GM23338 (cell line): ENCODE data around the gene DAO. TPM values are rescaled to one million over a fixed set of nuclear protein-coding genes. Genes with fewer than 3 reads are reported as not detected.

Experiments
- ATAC-seq: fragments of 200-7000 bp; cut with Tn5 transposase; 3 replicates; pipeline ENCODE4 v1.9.1; 2020
- DNase-seq: peaks from one replicate; pipeline ENCODE4 v3.0.0-alpha.2; 2015; ENCODE audit warnings: low spot score
- H2AFZ ChIP-seq: fragments of 200-600 bp; sonication (generic); 2 replicates; pipeline ENCODE4 v1.8.0; 2016; ENCODE audit warnings: antibody characterized with exemption, mild to moderate bottlenecking, moderate library complexity
- H3F3A ChIP-seq: fragments of 200-600 bp; sonication (generic); replicated peaks from 2 replicates; pipeline ENCODE4 v1.8.0; 2017; ENCODE audit warnings: antibody characterized with exemption, mixed run types, low read depth
- H3K27ac ChIP-seq: fragments of 200-600 bp; sonication (generic); 2 replicates; pipeline ENCODE4 v1.6.1; 2016; ENCODE audit warnings: low read depth
- H3K27me3 ChIP-seq: fragments of 200-600 bp; sonication (generic); 2 replicates; pipeline ENCODE4 v1.8.0; 2016; ENCODE audit warnings: mild to moderate bottlenecking, mixed run types, moderate library complexity; ENCODE audit not compliant: insufficient read depth
- H3K36me3 ChIP-seq: fragments of 200-600 bp; sonication (generic); 2 replicates; pipeline ENCODE4 v1.8.0; 2016; ENCODE audit warnings: mild to moderate bottlenecking; ENCODE audit not compliant: insufficient read depth
- H3K4me1 ChIP-seq: fragments of 200-600 bp; sonication (generic); 2 replicates; pipeline ENCODE4 v1.8.0; 2016; ENCODE audit warnings: mild to moderate bottlenecking, moderate library complexity; ENCODE audit not compliant: insufficient read depth
- H3K4me2 ChIP-seq: fragments of 200-600 bp; sonication (generic); 2 replicates; pipeline ENCODE4 v1.7.1; 2017; ENCODE audit warnings: mixed run types
- H3K4me3 ChIP-seq: fragments of 200-600 bp; sonication (generic); 2 replicates; pipeline ENCODE4 v1.6.1; 2016; ENCODE audit warnings: mixed run types
- H3K79me2 ChIP-seq: fragments of 200-600 bp; sonication (generic); replicated peaks from 2 replicates; pipeline ENCODE4 v1.8.0; 2017; ENCODE audit warnings: mild to moderate bottlenecking; ENCODE audit not compliant: insufficient read depth
- H3K9me2 ChIP-seq: fragments of 200-600 bp; sonication (generic); 2 replicates; pipeline ENCODE4 v1.8.0; 2017; ENCODE audit not compliant: insufficient read depth
- H4K20me1 ChIP-seq: fragments of 200-600 bp; sonication (generic); replicated peaks from 2 replicates; pipeline ENCODE4 v1.8.0; 2017; ENCODE audit warnings: mild to moderate bottlenecking; ENCODE audit not compliant: insufficient read depth
- H3K27ac Mint-ChIP-seq: 2 replicates; pipeline ENCODE4 v1.8.0; 2020; ENCODE audit warnings: inconsistent platforms, mild to moderate bottlenecking, moderate library complexity, mixed read lengths
- H3K27me3 Mint-ChIP-seq: 3 replicates; pipeline ENCODE4 v1.8.0; 2022; ENCODE audit warnings: low read depth, mild to moderate bottlenecking, moderate library complexity, mixed read lengths, inconsistent platforms; ENCODE audit not compliant: insufficient read depth, poor library complexity
- H3K36me3 Mint-ChIP-seq: 3 replicates; pipeline ENCODE4 v1.8.0; 2021; ENCODE audit warnings: low read depth, mild to moderate bottlenecking, inconsistent platforms, moderate library complexity, mixed read lengths
- H3K4me1 Mint-ChIP-seq: 3 replicates; pipeline ENCODE4 v1.8.0; 2020; ENCODE audit warnings: mild to moderate bottlenecking, inconsistent platforms, mixed read lengths
- H3K4me3 Mint-ChIP-seq: 3 replicates; pipeline ENCODE4 v1.8.0; 2021; ENCODE audit warnings: moderate library complexity, mild to moderate bottlenecking, inconsistent platforms, mixed read lengths
- H3K9me3 Mint-ChIP-seq: 3 replicates; pipeline ENCODE4 v1.8.0; 2020; ENCODE audit warnings: moderate library complexity, mild to moderate bottlenecking, inconsistent platforms, mixed read lengths
- CREB1 ChIP-seq: fragments of 250-450 bp; sonication (Bioruptor Pico); IDR thresholded peaks from 2 replicates; pipeline ENCODE4 v1.5.0; 2020; ENCODE audit warnings: low read depth, mild to moderate bottlenecking, moderate library complexity
- CTCF ChIP-seq, 2 experiments: fragments of 200-600 bp in 1 of 2; sonication (generic) in 1 of 2; conservative IDR thresholded peaks; 2 replicates each; pipeline versions ENCODE4 v1.5.1 to v1.6.1; 2016 to 2017; ENCODE audit warnings: antibody characterized with exemption in 2 of 2, low read depth in 2 of 2, mild to moderate bottlenecking in 2 of 2, moderate library complexity in 1 of 2
- EZH2 ChIP-seq: fragments of 200-600 bp; sonication (generic); IDR thresholded peaks from one replicate; pipeline ENCODE4 v1.8.0; 2017; ENCODE audit warnings: antibody characterized with exemption, mild to moderate bottlenecking, low read depth; ENCODE audit not compliant: unreplicated experiment
- EZH2phosphoT487 ChIP-seq: fragments of 200-600 bp; sonication (generic); IDR thresholded peaks from one replicate; pipeline ENCODE4 v1.8.1; 2018; ENCODE audit warnings: antibody characterized with exemption; ENCODE audit not compliant: unreplicated experiment
- JUNB ChIP-seq: IDR thresholded peaks from one replicate; pipeline ENCODE4 v1.6.1; 2016; ENCODE audit warnings: antibody characterized with exemption; ENCODE audit not compliant: unreplicated experiment
- NANOG ChIP-seq: IDR thresholded peaks from 2 replicates; pipeline ENCODE4 v1.6.1; 2016; ENCODE audit warnings: antibody characterized with exemption, borderline replicate concordance
- POLR2AphosphoS5 ChIP-seq: IDR thresholded peaks from 2 replicates; pipeline ENCODE4 v1.6.1; 2016; ENCODE audit warnings: antibody characterized with exemption, low read depth
- REST ChIP-seq: IDR thresholded peaks from one replicate; pipeline ENCODE4 v1.6.1; 2018; ENCODE audit warnings: antibody characterized with exemption; ENCODE audit not compliant: unreplicated experiment
- STAT1 ChIP-seq: IDR thresholded peaks from one replicate; pipeline ENCODE4 v1.6.1; 2016; ENCODE audit warnings: antibody characterized with exemption; ENCODE audit not compliant: unreplicated experiment
- ZNF114 ChIP-seq: fragments of 250-450 bp; sonication (Bioruptor Pico); IDR thresholded peaks from 2 replicates; pipeline ENCODE4 v1.5.0; 2020; ENCODE audit warnings: mild to moderate bottlenecking, moderate library complexity
- ZNF331 ChIP-seq: fragments of 250-450 bp; sonication (Bioruptor Pico); IDR thresholded peaks from 2 replicates; pipeline ENCODE4 v1.5.0; 2020; ENCODE audit warnings: low read depth, mild to moderate bottlenecking, moderate library complexity
- polyA plus RNA-seq: library from polyadenylated mRNA; unstranded; fragments of >200 nt; fragmentation: Nextera tagmentation; extraction: Ambion mirVana; gene quantifications from 2 replicates; pipeline ENCODE4 v1.2.1, GENCODE V29; 2016
- total RNA-seq: library from RNA; depleted of rRNA; stranded (reverse); fragments of >200 nt; shearing (Covaris generic); gene quantifications from 2 replicates; pipeline ENCODE4 v1.2.3, GENCODE V29; 2014
- TF ChIP-seq, protein P1 (sequence below): IDR thresholded peaks from 2 replicates; pipeline ENCODE4 v1.6.1; 2016; ENCODE audit warnings: antibody characterized with exemption
- TF ChIP-seq, protein P2 (sequence below): fragments of 250-450 bp; sonication (Bioruptor Pico); IDR thresholded peaks from 2 replicates; pipeline ENCODE4 v1.5.0; 2020; ENCODE audit warnings: mild to moderate bottlenecking, moderate library complexity

The DAO gene
- total and polyA plus RNA-seq, 2 experiments from 2014 or later, result not detected

- Mint-ChIP-seq H3K36me3 (peaks cover 8% of the 10 kb centered on the region; the same call in 2 of the 3 replicates), H3K4me3 (no peak overlapping the region), H3K9me3 (peaks cover 18% of the 10 kb centered on the region), H3K4me1 (no peaks in the 10 kb centered on the region), H3K27ac (no peak overlapping the region), H3K27me3 (peaks cover 3% of the 10 kb centered on the region)
- H3K79me2 ChIP-seq, result no peaks in the 10 kb centered on the region
- no peaks in the 10 kb centered on the region for H3K27me3 ChIP-seq
- no peaks in the 10 kb centered on the region for H3F3A ChIP-seq
- H3K27ac ChIP-seq, result no peak overlapping the region
- no peak for TF ChIP-seq EZH2
- TF ChIP-seq, protein P1, sequence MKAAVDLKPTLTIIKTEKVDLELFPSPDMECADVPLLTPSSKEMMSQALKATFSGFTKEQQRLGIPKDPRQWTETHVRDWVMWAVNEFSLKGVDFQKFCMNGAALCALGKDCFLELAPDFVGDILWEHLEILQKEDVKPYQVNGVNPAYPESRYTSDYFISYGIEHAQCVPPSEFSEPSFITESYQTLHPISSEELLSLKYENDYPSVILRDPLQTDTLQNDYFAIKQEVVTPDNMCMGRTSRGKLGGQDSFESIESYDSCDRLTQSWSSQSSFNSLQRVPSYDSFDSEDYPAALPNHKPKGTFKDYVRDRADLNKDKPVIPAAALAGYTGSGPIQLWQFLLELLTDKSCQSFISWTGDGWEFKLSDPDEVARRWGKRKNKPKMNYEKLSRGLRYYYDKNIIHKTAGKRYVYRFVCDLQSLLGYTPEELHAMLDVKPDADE, result no peak
- no peak for TF ChIP-seq JUNB
- TF ChIP-seq, protein P2, sequence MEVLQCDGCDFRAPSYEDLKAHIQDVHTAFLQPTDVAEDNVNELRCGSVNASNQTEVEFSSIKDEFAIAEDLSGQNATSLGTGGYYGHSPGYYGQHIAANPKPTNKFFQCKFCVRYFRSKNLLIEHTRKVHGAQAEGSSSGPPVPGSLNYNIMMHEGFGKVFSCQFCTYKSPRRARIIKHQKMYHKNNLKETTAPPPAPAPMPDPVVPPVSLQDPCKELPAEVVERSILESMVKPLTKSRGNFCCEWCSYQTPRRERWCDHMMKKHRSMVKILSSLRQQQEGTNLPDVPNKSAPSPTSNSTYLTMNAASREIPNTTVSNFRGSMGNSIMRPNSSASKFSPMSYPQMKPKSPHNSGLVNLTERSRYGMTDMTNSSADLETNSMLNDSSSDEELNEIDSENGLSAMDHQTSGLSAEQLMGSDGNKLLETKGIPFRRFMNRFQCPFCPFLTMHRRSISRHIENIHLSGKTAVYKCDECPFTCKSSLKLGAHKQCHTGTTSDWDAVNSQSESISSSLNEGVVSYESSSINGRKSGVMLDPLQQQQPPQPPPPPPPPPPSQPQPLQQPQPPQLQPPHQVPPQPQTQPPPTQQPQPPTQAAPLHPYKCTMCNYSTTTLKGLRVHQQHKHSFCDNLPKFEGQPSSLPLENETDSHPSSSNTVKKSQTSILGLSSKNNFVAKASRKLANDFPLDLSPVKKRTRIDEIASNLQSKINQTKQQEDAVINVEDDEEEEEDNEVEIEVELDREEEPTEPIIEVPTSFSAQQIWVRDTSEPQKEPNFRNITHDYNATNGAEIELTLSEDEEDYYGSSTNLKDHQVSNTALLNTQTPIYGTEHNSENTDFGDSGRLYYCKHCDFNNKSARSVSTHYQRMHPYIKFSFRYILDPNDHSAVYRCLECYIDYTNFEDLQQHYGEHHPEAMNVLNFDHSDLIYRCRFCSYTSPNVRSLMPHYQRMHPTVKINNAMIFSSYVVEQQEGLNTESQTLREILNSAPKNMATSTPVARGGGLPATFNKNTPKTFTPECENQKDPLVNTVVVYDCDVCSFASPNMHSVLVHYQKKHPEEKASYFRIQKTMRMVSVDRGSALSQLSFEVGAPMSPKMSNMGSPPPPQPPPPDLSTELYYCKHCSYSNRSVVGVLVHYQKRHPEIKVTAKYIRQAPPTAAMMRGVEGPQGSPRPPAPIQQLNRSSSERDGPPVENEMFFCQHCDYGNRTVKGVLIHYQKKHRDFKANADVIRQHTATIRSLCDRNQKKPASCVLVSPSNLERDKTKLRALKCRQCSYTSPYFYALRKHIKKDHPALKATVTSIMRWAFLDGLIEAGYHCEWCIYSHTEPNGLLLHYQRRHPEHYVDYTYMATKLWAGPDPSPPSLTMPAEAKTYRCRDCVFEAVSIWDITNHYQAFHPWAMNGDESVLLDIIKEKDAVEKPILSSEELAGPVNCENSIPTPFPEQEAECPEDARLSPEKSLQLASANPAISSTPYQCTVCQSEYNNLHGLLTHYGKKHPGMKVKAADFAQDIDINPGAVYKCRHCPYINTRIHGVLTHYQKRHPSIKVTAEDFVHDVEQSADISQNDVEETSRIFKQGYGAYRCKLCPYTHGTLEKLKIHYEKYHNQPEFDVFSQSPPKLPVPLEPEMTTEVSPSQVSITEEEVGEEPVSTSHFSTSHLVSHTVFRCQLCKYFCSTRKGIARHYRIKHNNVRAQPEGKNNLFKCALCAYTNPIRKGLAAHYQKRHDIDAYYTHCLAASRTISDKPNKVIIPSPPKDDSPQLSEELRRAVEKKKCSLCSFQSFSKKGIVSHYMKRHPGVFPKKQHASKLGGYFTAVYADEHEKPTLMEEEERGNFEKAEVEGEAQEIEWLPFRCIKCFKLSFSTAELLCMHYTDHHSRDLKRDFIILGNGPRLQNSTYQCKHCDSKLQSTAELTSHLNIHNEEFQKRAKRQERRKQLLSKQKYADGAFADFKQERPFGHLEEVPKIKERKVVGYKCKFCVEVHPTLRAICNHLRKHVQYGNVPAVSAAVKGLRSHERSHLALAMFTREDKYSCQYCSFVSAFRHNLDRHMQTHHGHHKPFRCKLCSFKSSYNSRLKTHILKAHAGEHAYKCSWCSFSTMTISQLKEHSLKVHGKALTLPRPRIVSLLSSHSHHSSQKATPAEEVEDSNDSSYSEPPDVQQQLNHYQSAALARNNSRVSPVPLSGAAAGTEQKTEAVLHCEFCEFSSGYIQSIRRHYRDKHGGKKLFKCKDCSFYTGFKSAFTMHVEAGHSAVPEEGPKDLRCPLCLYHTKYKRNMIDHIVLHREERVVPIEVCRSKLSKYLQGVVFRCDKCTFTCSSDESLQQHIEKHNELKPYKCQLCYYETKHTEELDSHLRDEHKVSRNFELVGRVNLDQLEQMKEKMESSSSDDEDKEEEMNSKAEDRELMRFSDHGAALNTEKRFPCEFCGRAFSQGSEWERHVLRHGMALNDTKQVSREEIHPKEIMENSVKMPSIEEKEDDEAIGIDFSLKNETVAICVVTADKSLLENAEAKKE (CRISPR knock-in tag), result no peak
- no peak for TF ChIP-seq ZNF114
- no peak for TF ChIP-seq NANOG
- TF ChIP-seq STAT1, result no peak
- no peak for TF ChIP-seq POLR2AphosphoS5
- TF ChIP-seq REST, result no peak
- no peak for TF ChIP-seq ZNF331 (CRISPR knock-in tag)
- no peak for TF ChIP-seq CTCF (conservative IDR thresholded peaks at IDR 0.05; ENCODE audit: low read depth in 2 of 2)
- TF ChIP-seq CREB1 (CRISPR knock-in tag), result no peak
- no peak for TF ChIP-seq EZH2phosphoT487
- no peaks in the 10 kb centered on the region for H3K4me1 ChIP-seq
- no peaks in the 10 kb centered on the region for H3K9me2 ChIP-seq
- no peaks in the 10 kb centered on the region for H3K36me3 ChIP-seq
- ATAC-seq (no peak), DNase-seq (no peak)
- no peaks in the 10 kb centered on the region for H4K20me1 ChIP-seq
- H2AFZ ChIP-seq, result no peak overlapping the region
- H3K4me2 ChIP-seq, result no peak overlapping the region
- no peak overlapping the region for H3K4me3 ChIP-seq
Observed at GRCh38 chr12:108948367-108948766, 68.5 kb downstream of the DAO start.
